IMR-90 (cell line): ENCODE measurements around the gene VPS35L. TPM values are rescaled to one million over a fixed set of nuclear protein-coding genes. Genes with fewer than 3 reads are reported as not detected.

Source experiments
- ATAC-seq: fragments of 200-7000 bp; cut with Tn5 transposase; 2 replicates; pipeline ENCODE4 v1.9.1; 2020; ENCODE audit warnings: low read depth, mild to moderate bottlenecking, moderate library complexity
- BruUV-seq: library from RNA; stranded (reverse); fragments of 400-500 nt; replicated peaks from 2 replicates; lab custom pipeline; 2021; lab: Mats Ljungman, UMichigan
- CTCF ChIA-PET: fragments of 300-600 bp; formaldehyde crosslinking; extraction: SDS; loops from one replicate; lab custom pipeline; 2021; ENCODE audit warnings: antibody characterized with exemption; lab: Yijun Ruan, JAX
- POLR2A ChIA-PET: fragments of 300-600 bp; sonication (Branson Sonifier 250); formaldehyde crosslinking; loops from one replicate; lab custom pipeline; 2022; ENCODE audit warnings: antibody characterized with exemption; ENCODE audit not compliant: unreplicated experiment; lab: Charles Lee
- DNase-seq: peaks from one replicate; pipeline ENCODE4 v3.0.0; 2013
- H2AFZ ChIP-seq: replicated peaks from 2 replicates; pipeline ENCODE3; 2013; ENCODE audit warnings: low read length, mild to moderate bottlenecking; ENCODE audit not compliant: poor library complexity
- H2AK5ac ChIP-seq: 2 replicates; pipeline ENCODE4 v1.6.1; 2013; ENCODE audit warnings: low read depth, low read length, inconsistent platforms
- H2AK9ac ChIP-seq: replicated peaks from 2 replicates; pipeline ENCODE3; 2013; ENCODE audit warnings: mild to moderate bottlenecking, low read depth, low read length, moderate library complexity; ENCODE audit not compliant: poor library complexity
- H2BK120ac ChIP-seq: 2 replicates; pipeline ENCODE4 v1.6.1; 2013; ENCODE audit warnings: low read depth, low read length, inconsistent platforms
- H2BK15ac ChIP-seq: 3 replicates; pipeline ENCODE4 v1.6.1; 2013; ENCODE audit warnings: low read depth, low read length, inconsistent platforms
- H2BK20ac ChIP-seq: 2 replicates; pipeline ENCODE4 v1.6.1; 2013; ENCODE audit warnings: low read depth, mild to moderate bottlenecking, inconsistent platforms, low read length, moderate library complexity
- H2BK5ac ChIP-seq: 2 replicates; pipeline ENCODE4 v1.6.1; 2013; ENCODE audit warnings: mild to moderate bottlenecking, low read depth, low read length, inconsistent platforms; ENCODE audit not compliant: poor library complexity, severe bottlenecking
- H3K14ac ChIP-seq: replicated peaks from 2 replicates; pipeline ENCODE4 v1.6.1; 2013; ENCODE audit warnings: low read depth, low read length, inconsistent platforms
- H3K18ac ChIP-seq: 2 replicates; pipeline ENCODE4 v1.6.1; 2013; ENCODE audit warnings: low read depth, low read length, control low read depth
- H3K23ac ChIP-seq: 2 replicates; pipeline ENCODE4 v1.6.1; 2013; ENCODE audit warnings: low read depth, low read length, inconsistent platforms
- H3K27ac ChIP-seq: 2 replicates; pipeline ENCODE4 v1.5.1; 2013; ENCODE audit warnings: mild to moderate bottlenecking, control low read depth, low read length; ENCODE audit not compliant: insufficient read depth
- H3K27me3 ChIP-seq: 2 replicates; pipeline ENCODE4 v1.6.1; 2013; ENCODE audit warnings: low read length; ENCODE audit not compliant: control insufficient read depth, insufficient read depth
- H3K36me3 ChIP-seq: 2 replicates; pipeline ENCODE4 v1.6.1; 2013; ENCODE audit warnings: low read length, mixed read lengths; ENCODE audit not compliant: control insufficient read depth, insufficient read depth
- H3K4ac ChIP-seq: 2 replicates; pipeline ENCODE4 v1.6.1; 2013; ENCODE audit warnings: low read depth, low read length, inconsistent platforms
- H3K4me1 ChIP-seq: 2 replicates; pipeline ENCODE4 v1.6.1; 2013; ENCODE audit warnings: low read length, mixed read lengths; ENCODE audit not compliant: control insufficient read depth, insufficient read depth
- H3K4me2 ChIP-seq: 2 replicates; pipeline ENCODE4 v1.6.1; 2013; ENCODE audit warnings: low read depth, mild to moderate bottlenecking, control low read depth, low read length, moderate library complexity
- H3K4me3 ChIP-seq: 2 replicates; pipeline ENCODE4 v1.5.1; 2013; ENCODE audit warnings: low read depth, mild to moderate bottlenecking, control low read depth, low read length, moderate library complexity; ENCODE audit not compliant: insufficient read depth
- H3K56ac ChIP-seq: 2 replicates; pipeline ENCODE4 v1.6.1; 2013; ENCODE audit warnings: low read length, inconsistent platforms; ENCODE audit not compliant: insufficient read depth; ENCODE audit errors: extremely low read depth
- H3K79me1 ChIP-seq, 2 experiments: 2 replicates each; pipeline ENCODE4 v1.6.1; 2013; ENCODE audit warnings: low read length in 2 of 2, inconsistent platforms in 1 of 2, low read depth in 1 of 2
- H3K9ac ChIP-seq: 2 replicates; pipeline ENCODE4 v1.6.1; 2013; ENCODE audit warnings: low read depth, low read length, control low read depth
- H3K9me1 ChIP-seq: 2 replicates; pipeline ENCODE4 v1.6.1; 2013; ENCODE audit warnings: low read length, inconsistent platforms; ENCODE audit not compliant: insufficient read depth
- H3K9me3 ChIP-seq: 2 replicates; pipeline ENCODE4 v1.6.1; 2013; ENCODE audit warnings: low read length; ENCODE audit not compliant: control insufficient read depth, insufficient read depth
- H4K20me1 ChIP-seq: 2 replicates; pipeline ENCODE4 v1.6.1; 2013; ENCODE audit warnings: low read length, inconsistent platforms; ENCODE audit not compliant: insufficient read depth
- H4K5ac ChIP-seq: 2 replicates; pipeline ENCODE4 v1.6.1; 2013; ENCODE audit warnings: mild to moderate bottlenecking, low read depth, low read length, control low read depth
- H4K8ac ChIP-seq, 2 experiments: 2 replicates each; pipeline ENCODE4 v1.6.1; 2013; ENCODE audit warnings: low read depth in 2 of 2, low read length in 2 of 2, control low read depth in 1 of 2, inconsistent platforms in 1 of 2
- H4K91ac ChIP-seq: 2 replicates; pipeline ENCODE4 v1.6.1; 2013; ENCODE audit warnings: low read depth, low read length, inconsistent platforms; ENCODE audit not compliant: insufficient read depth
- USF2 ChIP-seq: fragments of 150-350 bp; IDR thresholded peaks from 2 replicates; pipeline ENCODE4 v1.6.1; 2017; ENCODE audit warnings: mild to moderate bottlenecking, antibody characterized with exemption, low read length, low read depth
- WGBS, 2 experiments: methylation state at CpG; one replicate each; pipeline versions ENCODE4 v1.1.5 to v1.1.7; 2013; ENCODE audit warnings: missing lambda C conversion rate in 2 of 2; ENCODE audit not compliant: insufficient read length in 1 of 2; ENCODE audit errors: extremely low coverage in 2 of 2; 5-methylcytosine and 5-hydroxymethylcytosine counted together
- dilution Hi-C: fragments of 300-500 bp; cut with HindIII; formaldehyde crosslinking; loops from one replicate; pipeline ENCODE4 v1.14.3; 2018; ENCODE audit warnings: low sequenced_read_pairs; ENCODE audit not compliant: unreplicated experiment
- in situ Hi-C: fragments of 300-500 bp; cut with MboI; formaldehyde crosslinking; loops from 3 replicates; pipeline ENCODE4 v1.14.3; 2019; ENCODE audit warnings: low sequenced_read_pairs, inconsistent platforms, mixed read lengths
- intact Hi-C: fragments of 100-400 bp; cut with micrococcal nuclease; formaldehyde crosslinking; loops from 2 replicates; pipeline ENCODE4 v1.10.0; 2022
- polyA plus RNA-seq, 3 experiments: library from polyadenylated mRNA; depleted of rRNA; stranded (reverse); fragments of >200 nt; gene quantifications; 2 replicates each; pipeline ENCODE4 v1.2.3, GENCODE V29; 2012; ENCODE audit warnings: low replicate concordance in 1 of 3
- total RNA-seq: library from RNA; depleted of rRNA; stranded (reverse); fragments of >200 nt; gene quantifications from 2 replicates; pipeline ENCODE4 v1.2.3, GENCODE V29; 2012

Gene VPS35L
- total and polyA plus RNA-seq, 2 of the 4 experiments (the other 2 are of a cell fraction), result 28.0 to 40.1 TPM

- Histone ChIP-seq H3K79me1 (peaks cover 23 to 46% of the 10 kb centered on the region in 2 experiments), H3K56ac (no peak overlapping the region), H3K4ac (no peak overlapping the region), H2AFZ (peak overlapping the region; percentile 99), H3K36me3 (peaks cover 3% of the 10 kb centered on the region; the same call in 1 of the 2 replicates), H4K91ac (no peak overlapping the region), H2BK5ac (no peak overlapping the region), H3K9me3 (no peaks in the 10 kb centered on the region), H2BK20ac (no peak overlapping the region), H3K18ac (no peak overlapping the region), H3K9me1 (peaks cover 3% of the 10 kb centered on the region), H3K14ac (0 out of 2 replicates have a peak overlapping the region, but pooled peaks have one; percentile 57), H3K4me1 (peaks cover 1% of the 10 kb centered on the region; the same call in 1 of the 2 replicates), H3K4me3 (peak overlapping the region; percentile 86), H3K23ac (no peak overlapping the region), H3K4me2 (peak overlapping the region; percentile 78), H4K20me1 (no peaks in the 10 kb centered on the region), H3K9ac (peak overlapping the region; percentile 76; the same call in 1 of the 2 replicates), H3K27me3 (no peaks in the 10 kb centered on the region), H4K8ac (peak overlapping the region in 1 of 2 experiments; percentile 32; a peak in 1 of 4 replicates), H2BK15ac (no peak overlapping the region), H3K27ac (no peak overlapping the region), H2AK9ac (no peak overlapping the region), H4K5ac (no peak overlapping the region; the same call in 1 of the 2 replicates), H2BK120ac (no peak overlapping the region), H2AK5ac (no peak overlapping the region)
- no TSS peak for BruUV-seq
- ChIA-PET CTCF (no interaction called here), POLR2A (no interaction called here)
- intact Hi-C loops, result no loop called here
- ATAC-seq (no peak), DNase-seq (no peak)
- TF ChIP-seq USF2, result no peak
- WGBS, 2 experiments, result no CpG with 5 or more reads among the region's 2 CpGs
- in situ Hi-C loops, result no loop called here
- dilution Hi-C loops, result no loop called here
Measured at GRCh38 chr16:19525385-19525723, 30.1 kb upstream of the VPS35L start.
